Measurements from ENCODE around the gene TRPT1. TPM values are rescaled to one million over a fixed set of nuclear protein-coding genes. Genes with fewer than 3 reads are reported as not detected.
A peak's percentile ranks its signal among the peaks of the same experiment; 100 is the strongest.

The TRPT1 gene
- total RNA-seq, 1 donor from 2014 or later: 19.3 TPM

- DNase-seq (ENCODE audit: low read depth in 2 of 2): no peak
These were observed 17.0 kb downstream of the TRPT1 start for GRCh38 chr11:64208796-64209562.

GRCh38 chr11:64208086-64208795 is 17.7 kb downstream of the TRPT1 start:
- DNase-seq (ENCODE audit: low read depth in 2 of 2): no peak

- DNase-seq (ENCODE audit: low read depth in 2 of 2): peak; percentile 77 to 79
These were observed 18.5 kb downstream of the TRPT1 start for GRCh38 chr11:64207256-64208085.

GRCh38 chr11:64206457-64207255 is 19.3 kb downstream of the TRPT1 start, which contains the start of gene FERMT3:
Gene FERMT3 (plus strand): TSS chr11:64206721. CDS start chr11:64207365, 644 bp downstream.
- peak in 1 of 2 donors; percentile 27 for DNase-seq (ENCODE audit: low read depth in 2 of 2)

GRCh38 chr11:64204464-64204989 is 21.5 kb downstream of the TRPT1 start:
- peak; percentile 65 to 92 for DNase-seq (ENCODE audit: low read depth in 2 of 2)

- DNase-seq (ENCODE audit: low read depth in 2 of 2): no peak
These were observed 21.9 kb downstream of the TRPT1 start for GRCh38 chr11:64204080-64204440.

GRCh38 chr11:64203421-64204079 is 22.4 kb downstream of the TRPT1 start:
- no peak for DNase-seq (ENCODE audit: low read depth in 2 of 2)

- no peak for DNase-seq (ENCODE audit: low read depth in 2 of 2)
These were observed 23.0 kb downstream of the TRPT1 start for GRCh38 chr11:64202992-64203391.

- no peak for DNase-seq (ENCODE audit: low read depth in 2 of 2)
These were observed 24.4 kb downstream of the TRPT1 start for GRCh38 chr11:64201543-64201942.

GRCh38 chr11:64198511-64198910 is 27.5 kb downstream of the TRPT1 start:
- DNase-seq (ENCODE audit: low read depth in 2 of 2): no peak

GRCh38 chr11:64196626-64197025 is 29.4 kb downstream of the TRPT1 start:
- no peak for DNase-seq (ENCODE audit: low read depth in 2 of 2)

GRCh38 chr11:64192434-64192833 is 33.6 kb downstream of the TRPT1 start:
- no peak for DNase-seq (ENCODE audit: low read depth in 2 of 2)

GRCh38 chr11:64186492-64187165 is 39.4 kb downstream of the TRPT1 start:
- DNase-seq (ENCODE audit: low read depth in 2 of 2): peak in 1 of 2 donors; percentile 34

GRCh38 chr11:64185693-64186491 is 40.1 kb downstream of the TRPT1 start, which contains the start of gene STIP1:
Gene STIP1 (plus strand): TSS chr11:64186171. CDS start chr11:64186262, 91 bp downstream.
- DNase-seq (ENCODE audit: low read depth in 2 of 2): peak; percentile 100

GRCh38 chr11:64185175-64185692 is 40.8 kb downstream of the TRPT1 start:
- peak; percentile 79 to 90 for DNase-seq (ENCODE audit: low read depth in 2 of 2)

GRCh38 chr11:64183890-64184289 is 42.1 kb downstream of the TRPT1 start:
- no peak for DNase-seq (ENCODE audit: low read depth in 2 of 2)

GRCh38 chr11:64181506-64182411 is 44.2 kb downstream of the TRPT1 start:
- DNase-seq (ENCODE audit: low read depth in 2 of 2): peak; percentile 78 to 96

Data from dermis microvascular lymphatic vessel endothelial cell (primary cell).